ENCODE data around the gene MIDN.

Gene MIDN

GRCh38 chr19:1220976-1221903, 27.1 kb upstream of the MIDN start:
- no peak for DNase-seq (ENCODE audit: low read depth in 3 of 3)

GRCh38 chr19:1221904-1222255, 26.5 kb upstream of the MIDN start:
- no peak for DNase-seq (ENCODE audit: low read depth in 3 of 3)

GRCh38 chr19:1222394-1222793, 26.0 kb upstream of the MIDN start:
- no peak for DNase-seq (ENCODE audit: low read depth in 3 of 3)

DNA sequence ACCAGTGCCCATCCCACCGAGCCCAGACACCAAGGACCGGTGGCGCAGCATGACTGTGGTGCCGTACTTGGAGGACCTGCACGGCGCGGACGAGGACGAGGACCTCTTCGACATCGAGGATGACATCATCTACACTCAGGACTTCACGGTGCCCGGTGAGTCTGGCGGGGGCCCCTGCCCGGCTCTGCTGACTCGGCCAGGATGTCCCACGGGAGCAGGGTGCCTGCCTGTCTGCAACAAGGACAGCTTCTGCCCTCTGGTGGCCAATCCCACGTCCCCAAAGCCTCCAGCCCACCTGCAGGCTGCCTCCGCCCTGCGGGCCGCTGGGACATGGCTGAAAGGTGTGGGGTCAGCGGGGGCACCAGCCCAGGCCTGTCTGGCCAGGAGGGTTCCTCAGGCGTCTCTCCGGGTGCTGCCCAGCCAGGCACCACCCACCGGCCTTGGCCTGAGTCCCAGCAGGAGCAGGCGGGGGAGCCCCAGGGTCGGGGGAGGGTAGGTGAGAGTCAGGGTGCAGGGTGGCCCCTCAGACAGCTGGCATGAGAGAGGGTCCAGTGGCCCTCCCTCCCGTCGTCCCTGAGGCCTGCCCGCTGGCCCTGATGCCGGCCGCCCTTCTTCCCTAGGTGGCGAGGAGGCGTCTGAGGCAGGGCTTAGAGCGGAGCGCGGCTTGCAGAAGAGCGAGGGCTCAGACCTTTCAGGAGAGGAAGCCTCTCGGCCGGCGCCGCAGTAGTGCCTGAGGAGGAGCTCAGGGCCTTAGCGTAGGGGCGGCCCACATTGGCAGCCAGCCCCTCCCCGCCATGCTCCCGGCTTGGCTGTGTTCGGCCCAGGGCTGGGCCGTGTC, 25.1 kb upstream of the MIDN start:
- DNase-seq (ENCODE audit: low read depth in 3 of 3): no peak

DNA sequence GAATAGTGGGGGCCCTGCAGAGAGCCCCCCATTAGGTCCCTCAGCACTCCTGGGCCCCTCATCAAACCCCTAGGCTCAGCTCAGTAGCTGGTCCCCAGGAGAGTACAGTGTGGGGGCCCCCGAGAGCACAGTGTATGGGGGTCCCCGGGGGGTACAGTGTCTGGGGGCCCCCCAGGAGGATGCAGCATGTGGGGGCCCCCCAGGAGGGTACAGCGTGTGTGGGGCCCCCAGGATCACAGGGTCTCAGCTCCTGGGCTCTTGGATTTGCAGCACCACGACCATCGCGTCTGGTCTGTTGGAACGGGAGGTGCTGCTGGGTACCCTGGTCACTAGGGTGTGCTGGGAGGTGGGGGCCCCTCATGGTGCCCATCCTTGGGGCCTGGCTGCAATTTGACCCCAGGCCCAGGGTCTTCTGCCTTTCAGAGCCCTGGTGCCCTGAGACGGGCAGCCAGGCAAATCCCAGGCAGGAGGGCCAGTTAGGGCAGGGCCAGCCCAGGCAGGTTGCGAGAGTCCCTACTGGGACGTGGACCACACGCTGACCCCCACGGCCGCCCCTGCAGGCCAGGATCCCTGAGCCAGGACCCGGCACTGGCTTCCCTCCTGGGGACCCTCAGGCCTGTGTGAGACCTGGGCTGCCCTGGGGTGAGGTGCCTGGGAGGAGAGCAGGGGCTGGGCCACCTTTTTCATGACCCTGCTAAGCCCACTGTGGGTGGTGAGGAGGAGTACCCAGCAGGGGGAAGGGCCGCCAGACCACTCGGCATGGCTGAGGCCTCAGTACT, 24.1 kb upstream of the MIDN start:
- no peak for DNase-seq (ENCODE audit: low read depth in 3 of 3)

GRCh38 chr19:1224847-1225246, 23.5 kb upstream of the MIDN start:
- no peak for DNase-seq (ENCODE audit: low read depth in 3 of 3)

GRCh38 chr19:1225440-1226226, 22.8 kb upstream of the MIDN start:
- no peak for DNase-seq (ENCODE audit: low read depth in 3 of 3)

GRCh38 chr19:1226227-1226518, 22.2 kb upstream of the MIDN start:
- DNase-seq (ENCODE audit: low read depth in 3 of 3): no peak

DNA sequence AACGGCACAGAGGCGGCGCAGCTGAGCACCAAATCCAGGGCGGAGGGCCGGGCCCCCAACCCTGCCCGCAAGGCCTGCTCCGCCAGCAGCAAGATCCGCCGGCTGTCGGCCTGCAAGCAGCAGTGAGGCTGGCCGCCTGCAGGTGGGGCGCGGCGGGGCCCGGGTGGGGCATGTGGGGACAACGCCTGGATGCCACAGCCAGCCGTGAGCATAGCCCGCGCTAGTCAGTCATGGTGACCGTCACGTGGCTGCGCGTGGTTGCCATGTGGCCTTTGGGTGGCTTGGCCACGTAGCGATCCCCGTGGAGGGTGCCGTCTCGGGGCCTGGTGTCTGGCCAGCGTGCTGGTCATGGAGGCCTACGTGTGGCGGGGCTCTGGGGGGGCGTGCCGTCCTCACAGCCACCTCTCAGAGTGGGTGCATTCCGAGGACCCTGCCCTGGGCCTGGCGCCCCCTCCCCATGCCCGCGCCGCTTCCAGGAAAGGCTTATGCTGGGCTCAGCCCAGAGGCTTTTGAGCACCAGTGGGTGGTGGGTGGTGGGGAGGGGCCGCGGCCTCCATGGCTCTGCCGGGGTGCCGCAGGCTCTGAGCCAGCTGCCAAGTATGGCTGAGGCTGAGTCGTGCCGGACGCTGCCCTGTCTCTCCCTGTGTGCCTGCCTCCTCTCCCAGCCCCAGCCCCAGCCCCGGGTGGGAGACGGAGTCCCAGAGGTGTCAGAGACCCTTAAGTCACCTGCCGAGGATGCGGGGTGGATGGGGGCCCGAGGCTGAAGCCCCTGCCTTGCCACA, 21.7 kb upstream of the MIDN start:
- DNase-seq (ENCODE audit: low read depth in 3 of 3): no peak

- DNase-seq (ENCODE audit: low read depth in 3 of 3): no peak
These were observed 20.9 kb upstream of the MIDN start for GRCh38 chr19:1227304-1228054.

DNA sequence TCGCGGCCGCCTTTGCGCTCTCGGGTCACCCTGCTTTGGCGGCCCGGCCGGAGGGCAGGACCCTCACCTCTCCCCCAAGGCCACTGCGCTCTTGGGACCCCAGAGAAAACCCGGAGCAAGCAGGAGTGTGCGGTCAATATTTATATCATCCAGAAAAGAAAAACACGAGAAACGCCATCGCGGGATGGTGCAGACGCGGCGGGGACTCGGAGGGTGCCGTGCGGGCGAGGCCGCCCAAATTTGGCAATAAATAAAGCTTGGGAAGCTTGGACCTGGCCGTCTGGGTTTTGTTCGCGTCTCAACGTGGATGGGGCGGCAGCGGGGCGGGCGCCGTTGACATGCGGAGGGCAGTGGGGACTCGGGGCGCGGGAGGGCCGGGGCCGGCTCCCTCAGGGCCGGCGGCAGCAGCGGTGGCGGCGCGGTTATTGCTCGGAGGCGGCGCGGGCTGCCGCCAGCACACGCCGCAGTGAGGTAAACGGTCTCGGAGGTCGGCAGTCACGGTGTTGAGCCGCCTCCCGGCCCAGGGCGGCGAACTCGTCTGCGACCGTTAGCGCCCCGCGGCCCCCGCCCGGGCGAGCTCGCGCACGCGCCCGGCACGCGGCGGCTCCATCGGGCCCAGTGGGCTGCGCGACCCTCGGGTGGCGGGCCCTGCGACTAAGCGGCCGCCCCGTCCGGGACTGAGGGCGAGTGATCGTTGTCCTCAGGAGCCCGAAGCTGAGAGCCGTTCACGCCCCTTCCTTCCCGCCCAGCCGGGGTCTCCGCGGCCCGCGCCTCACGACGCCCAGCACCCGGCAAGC, 20.0 kb upstream of the MIDN start:
- DNase-seq (ENCODE audit: low read depth in 3 of 3): no peak

DNA sequence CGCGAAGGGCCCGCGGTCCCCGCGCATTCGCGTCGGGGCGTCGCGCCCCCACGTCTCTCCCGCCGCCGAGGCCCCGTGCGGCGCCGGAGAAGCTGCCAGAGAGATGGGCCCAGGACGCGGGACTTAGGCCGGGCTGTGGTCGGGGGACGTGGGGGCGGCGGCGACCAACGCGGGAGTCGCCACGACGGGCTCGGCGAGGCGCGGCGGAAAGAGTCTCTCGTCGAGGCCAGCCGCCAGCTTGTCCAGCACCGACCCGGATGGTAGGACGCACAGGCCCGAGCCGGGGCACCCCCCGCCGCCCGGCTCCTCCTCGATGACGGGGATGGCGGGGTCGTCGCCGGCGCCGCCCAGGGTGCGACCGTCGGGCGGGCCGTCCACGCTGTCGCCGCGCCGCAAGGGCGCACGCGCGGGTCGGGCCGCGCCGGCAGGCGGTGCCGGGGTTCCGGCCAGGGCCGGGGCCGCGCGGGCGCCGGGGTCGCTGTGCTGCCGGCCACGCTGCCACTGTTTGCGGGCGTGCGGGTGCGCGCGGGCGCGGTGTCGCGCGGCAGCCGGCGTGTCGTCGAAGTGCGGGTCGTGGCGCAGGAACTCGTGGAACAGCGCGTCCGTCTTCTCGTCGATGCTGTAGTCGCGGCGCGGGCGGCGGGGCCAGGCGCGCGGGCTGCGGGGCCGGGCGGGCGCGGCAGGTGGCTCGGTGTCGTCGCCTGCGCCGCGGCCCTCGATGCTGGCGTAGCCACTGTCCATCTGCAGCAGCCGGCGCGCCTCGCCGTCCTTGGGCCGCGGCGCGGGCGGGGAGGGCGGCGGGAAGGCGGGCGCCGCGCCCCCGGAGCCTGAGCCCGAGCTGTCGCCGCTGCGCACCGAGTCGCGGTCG, 19.1 kb upstream of the MIDN start:
- no peak for DNase-seq (ENCODE audit: low read depth in 3 of 3)

GRCh38 chr19:1229924-1230782, 18.2 kb upstream of the MIDN start:
- no peak for DNase-seq (ENCODE audit: low read depth in 3 of 3)

DNA sequence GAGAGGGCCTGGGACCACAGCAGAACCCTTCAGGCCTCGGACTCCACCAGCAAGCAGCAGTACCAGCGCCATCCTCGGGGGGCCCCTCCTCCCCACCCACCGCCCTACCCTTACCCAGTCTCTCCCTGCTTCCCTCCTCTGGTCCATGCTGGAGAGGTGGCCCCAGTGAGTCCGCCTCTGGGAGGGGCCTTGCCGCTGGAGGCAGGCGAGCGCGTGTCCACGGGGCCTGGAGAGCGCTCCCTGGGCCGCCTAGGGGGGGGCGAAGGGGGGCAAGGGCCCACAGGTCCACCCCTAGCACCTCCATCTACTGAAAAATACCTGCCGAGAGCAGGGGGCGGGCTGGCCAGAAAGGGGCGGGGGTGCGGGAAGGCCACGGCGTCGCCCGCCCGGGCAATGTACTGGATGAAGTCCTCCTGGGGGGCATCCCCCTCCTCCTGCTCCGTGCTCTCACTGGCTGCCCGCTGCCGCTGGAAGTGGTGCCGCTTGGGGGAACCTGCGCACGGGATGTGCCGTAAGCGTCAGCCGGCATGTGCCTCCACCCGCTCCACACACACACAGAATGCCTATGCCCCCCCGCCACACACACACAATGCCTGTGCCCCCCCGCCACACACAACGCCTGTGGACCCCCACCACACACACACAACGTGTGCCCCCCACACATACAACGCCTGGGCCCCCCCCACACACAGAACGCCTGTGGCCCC, 17.4 kb upstream of the MIDN start:
- no peak for DNase-seq (ENCODE audit: low read depth in 3 of 3)

GRCh38 chr19:1231729-1232637, 16.4 kb upstream of the MIDN start:
- no peak for DNase-seq (ENCODE audit: low read depth in 3 of 3)

GRCh38 chr19:1232652-1233072, 15.7 kb upstream of the MIDN start:
- DNase-seq (ENCODE audit: low read depth in 3 of 3): no peak

Measured in stimulated activated CD4-positive, alpha-beta T cell treated with anti-CD3 and anti-CD28 coated beads, TNF-alpha, amount 100 ng/mL, for 4 hours (primary cell).